GM12891 (cell line): Measurements from ENCODE around the gene KRTAP5-3.
"Not testable (repeated sequence)": the region's sequence is repeated elsewhere in the genome, so short reads cannot be mapped to it uniquely, and the experiment has no call there.

ENCODE experiments used
- DNase-seq: peaks from one replicate; pipeline ENCODE4 v3.0.0; 2011; ENCODE audit warnings: low spot score; ENCODE audit not compliant: insufficient read length
- FAIRE-seq: peaks from 2 replicates; lab custom pipeline; 2011; peaks lifted over from hg19 to GRCh38; lab: Jason Lieb, UNC
- PAX5 ChIP-seq: IDR thresholded peaks from 2 replicates; pipeline ENCODE4 v1.6.1; 2011; ENCODE audit warnings: low read length, moderate library complexity, mild to moderate bottlenecking; ENCODE audit not compliant: insufficient read depth, severe bottlenecking
- POLR2A ChIP-seq: IDR thresholded peaks from 2 replicates; pipeline ENCODE4 v1.6.1; 2011; ENCODE audit warnings: low read depth, low read length, control low read depth
- POLR2AphosphoS5 ChIP-seq: IDR thresholded peaks from 2 replicates; pipeline ENCODE4 v1.6.1; 2011; ENCODE audit warnings: low read depth, low read length, control low read depth
- POU2F2 ChIP-seq: IDR thresholded peaks from 2 replicates; pipeline ENCODE4 v1.6.1; 2011; ENCODE audit warnings: low read depth, mild to moderate bottlenecking, control low read depth, low read length, moderate library complexity
- SPI1 ChIP-seq: IDR thresholded peaks from 2 replicates; pipeline ENCODE4 v1.6.1; 2011; ENCODE audit warnings: low read depth, low read length, control low read depth
- TAF1 ChIP-seq: IDR thresholded peaks from 2 replicates; pipeline ENCODE4 v1.6.1; 2011; ENCODE audit warnings: low read depth, low read length, control low read depth

The KRTAP5-3 gene

DNA sequence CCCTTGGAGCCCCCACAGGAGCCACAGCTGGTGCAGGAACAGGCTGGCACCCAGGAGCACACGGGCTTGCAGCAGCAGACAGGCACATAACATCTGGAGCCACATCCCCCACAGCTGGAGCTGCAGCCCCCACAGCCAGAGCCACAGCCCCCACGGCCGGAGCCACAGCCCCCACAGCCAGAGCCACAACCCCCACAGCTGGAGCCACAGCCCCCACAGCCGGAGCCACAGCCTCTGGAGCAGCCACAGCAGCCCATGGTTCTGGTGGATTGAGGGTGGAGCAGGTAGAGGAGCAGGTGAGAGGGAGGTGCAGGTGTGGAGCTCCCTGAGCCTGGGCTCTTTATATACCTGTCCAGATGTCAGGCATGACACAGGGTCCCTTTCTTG is 10.3 kb downstream of the KRTAP5-3 start, which contains the start of gene KRTAP5-2:
TSS of gene KRTAP5-2 (minus strand) at position 301 of the 387 bp plus-strand sequence. CDS start at position 257, 44 bp downstream.
- FAIRE-seq (no peak), DNase-seq (no peak)
- TF ChIP-seq TAF1 = no peak
- no peak for TF ChIP-seq SPI1
- TF ChIP-seq POLR2AphosphoS5 = no peak
- no peak for TF ChIP-seq POLR2A
- no peak for TF ChIP-seq PAX5
- no peak for TF ChIP-seq POU2F2

DNA sequence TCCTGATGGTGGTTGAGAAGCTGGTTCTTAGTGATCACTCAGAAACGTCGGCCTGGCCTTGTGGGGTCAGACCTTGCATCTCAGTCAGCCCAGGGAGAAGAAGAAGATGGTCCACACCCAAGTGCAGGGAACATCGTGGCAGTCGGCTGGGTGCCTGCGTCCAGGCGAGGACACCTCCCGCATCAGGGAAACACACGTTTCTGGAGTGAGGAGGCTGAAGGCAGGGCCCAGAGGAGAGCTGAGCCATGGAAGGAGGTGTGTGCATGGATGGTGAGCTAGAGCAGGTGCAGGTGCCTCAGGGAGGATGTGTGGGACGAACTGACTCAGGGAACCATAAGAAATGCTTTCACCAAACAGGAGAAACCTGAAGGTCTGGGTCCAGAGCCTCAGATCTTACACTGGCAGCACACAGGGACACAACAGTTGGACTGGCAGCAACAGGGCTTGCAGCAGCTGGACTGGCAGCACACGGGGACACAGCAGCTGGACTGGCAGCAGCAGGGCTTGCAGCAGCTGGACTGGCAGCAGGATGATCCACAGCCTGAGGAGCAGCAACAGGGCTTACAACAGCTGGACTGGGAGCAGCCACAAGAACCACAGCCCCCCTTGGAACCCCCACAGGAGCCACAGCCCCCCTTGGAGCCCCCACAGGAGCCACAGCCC is 10.8 kb downstream of the KRTAP5-3 start:
- TF ChIP-seq SPI1 (no peak), POLR2A (no peak), PAX5 (no peak), TAF1 (no peak), POU2F2 (no peak), POLR2AphosphoS5 (no peak)
- no peak for FAIRE-seq
- no peak for DNase-seq

DNA sequence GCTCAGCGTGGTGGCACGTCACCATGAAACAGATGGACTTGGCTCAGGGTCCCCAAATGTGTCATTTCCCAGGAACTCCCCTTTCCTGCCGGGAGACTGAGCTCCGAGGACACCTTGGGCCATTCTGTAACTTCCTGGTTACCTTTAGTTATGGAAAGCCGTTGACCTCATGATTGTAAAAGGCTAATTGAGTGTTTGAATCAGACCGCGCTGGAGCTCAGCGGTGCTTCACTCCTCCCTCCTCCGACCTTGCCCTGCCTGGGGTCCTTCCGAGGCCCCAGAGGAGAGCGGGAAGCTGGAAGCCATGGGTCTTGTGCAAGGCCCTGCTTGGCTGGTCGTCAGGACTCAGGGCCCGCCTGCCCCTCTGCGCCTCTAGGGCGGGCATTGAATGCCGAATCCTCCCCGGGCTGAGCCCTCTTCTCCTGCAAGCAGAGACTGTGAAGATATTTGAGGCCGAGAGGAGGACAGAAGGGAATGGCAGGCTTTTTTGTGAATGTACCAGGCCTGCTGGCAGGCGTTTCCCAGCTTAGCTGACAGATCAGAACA is 11.6 kb downstream of the KRTAP5-3 start:
- not testable (repeated sequence) for FAIRE-seq, DNase-seq

DNA sequence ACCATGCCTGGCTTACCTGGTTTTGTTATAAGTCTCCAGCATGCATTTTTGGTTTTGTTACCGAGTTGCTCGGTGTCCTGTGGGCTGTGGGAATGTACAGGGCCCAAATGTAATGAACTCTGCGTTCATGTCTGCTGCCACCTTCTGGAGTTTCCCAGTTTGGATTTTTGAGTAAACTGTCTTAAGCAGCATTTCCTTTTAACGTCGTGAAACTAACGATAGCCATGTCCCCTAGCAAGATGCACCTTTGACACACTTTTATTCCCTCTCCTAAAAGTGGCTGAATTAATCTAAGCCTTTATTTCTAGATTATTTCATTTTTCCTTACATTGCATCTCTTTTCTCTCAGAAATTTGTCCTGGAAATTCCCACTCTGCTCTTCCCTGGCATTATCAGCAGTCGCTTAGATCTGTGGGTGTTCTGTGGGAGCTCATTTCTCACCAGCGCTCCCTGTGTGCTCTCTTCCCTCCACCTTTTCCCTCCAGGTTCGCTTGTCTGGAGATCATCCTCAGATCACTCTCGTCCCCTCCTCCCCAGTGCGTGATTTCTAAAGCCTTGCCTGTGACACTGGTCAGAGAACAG is 12.2 kb downstream of the KRTAP5-3 start:
- FAIRE-seq, DNase-seq: not testable (repeated sequence)

DNA sequence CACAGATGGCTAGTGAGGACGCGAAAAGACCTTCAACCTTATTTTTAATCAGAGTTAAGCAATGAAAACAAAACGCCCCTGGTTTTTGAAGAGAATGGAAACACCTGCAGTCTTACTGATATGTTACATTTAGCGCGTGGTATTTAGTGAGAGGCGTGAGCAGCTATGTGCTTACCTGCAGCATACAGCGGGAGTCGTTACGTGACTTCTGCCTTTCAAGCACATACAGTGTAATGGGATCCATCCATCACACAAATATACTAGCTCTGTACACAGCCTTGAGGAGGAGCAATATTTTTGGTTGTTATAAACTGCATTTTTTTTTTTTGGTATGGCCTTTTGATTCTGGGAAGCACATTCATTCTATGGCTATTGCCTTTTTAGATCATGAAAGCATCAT is 15.6 kb downstream of the KRTAP5-3 start:
- no peak for DNase-seq
- TF ChIP-seq POLR2A (no peak), PAX5 (no peak), TAF1 (no peak), POLR2AphosphoS5 (no peak), SPI1 (no peak), POU2F2 (no peak)
- no peak for FAIRE-seq

DNA sequence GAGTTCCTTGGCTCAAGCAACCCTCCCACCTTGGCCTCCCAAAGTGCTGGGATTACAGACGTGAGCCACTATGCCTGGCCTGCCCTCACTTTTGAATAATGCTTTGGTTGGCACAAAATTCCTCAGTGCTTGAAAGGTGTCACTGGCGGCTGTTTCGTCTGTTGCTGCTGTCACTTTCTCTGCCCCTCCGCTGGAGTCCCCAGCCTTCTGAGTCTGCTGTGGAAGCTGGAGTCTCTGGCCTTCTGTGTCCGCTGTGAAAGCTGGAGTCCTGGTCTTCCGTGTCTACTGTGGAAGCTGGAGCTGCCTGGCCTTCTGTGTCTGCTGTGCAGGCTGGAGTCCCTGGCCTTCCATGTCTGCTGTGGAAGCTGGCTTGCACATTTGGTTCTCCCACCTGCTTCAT is 18.3 kb downstream of the KRTAP5-3 start:
- no peak for FAIRE-seq
- TF ChIP-seq PAX5 = no peak
- TF ChIP-seq POLR2A = no peak
- no peak for TF ChIP-seq POLR2AphosphoS5
- no peak for TF ChIP-seq SPI1
- TF ChIP-seq TAF1 = no peak
- no peak for TF ChIP-seq POU2F2
- no peak for DNase-seq

DNA sequence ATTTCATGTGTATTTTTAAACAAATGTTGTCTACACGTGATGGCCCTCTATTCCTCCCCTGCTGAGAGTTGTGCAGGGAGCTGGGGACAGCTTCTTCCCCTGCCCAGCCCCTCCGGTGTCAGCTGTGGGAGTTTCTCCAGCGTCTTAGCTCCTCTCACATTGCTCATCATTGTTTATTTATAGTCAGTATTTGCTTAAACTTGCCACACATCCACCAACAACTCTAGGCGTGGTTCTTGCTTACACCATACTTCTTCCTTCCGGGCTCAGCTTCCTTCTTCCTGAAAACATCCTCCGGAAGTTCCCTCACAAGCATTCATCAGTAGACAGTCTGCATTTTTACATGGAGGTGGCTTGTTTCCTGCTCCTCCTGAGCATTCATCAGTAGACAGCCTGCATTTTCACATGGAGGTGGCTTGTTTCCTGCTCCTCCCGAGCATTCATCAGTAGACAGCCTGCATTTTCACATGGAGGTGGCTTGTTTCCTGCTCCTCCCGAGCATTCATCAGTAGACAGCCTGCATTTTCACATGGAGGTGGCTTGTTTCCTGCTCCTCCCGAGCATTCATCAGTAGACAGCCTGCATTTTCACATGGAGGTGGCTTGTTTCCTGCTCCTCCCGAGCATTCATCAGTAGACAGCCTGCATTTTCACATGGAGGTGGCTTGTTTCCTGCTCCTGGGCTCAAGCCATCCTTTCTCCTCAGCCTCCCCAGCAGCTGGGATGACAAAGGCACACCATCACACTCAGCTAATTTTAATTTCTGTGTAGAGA is 18.9 kb downstream of the KRTAP5-3 start:
- not testable (repeated sequence) for DNase-seq, FAIRE-seq

DNA sequence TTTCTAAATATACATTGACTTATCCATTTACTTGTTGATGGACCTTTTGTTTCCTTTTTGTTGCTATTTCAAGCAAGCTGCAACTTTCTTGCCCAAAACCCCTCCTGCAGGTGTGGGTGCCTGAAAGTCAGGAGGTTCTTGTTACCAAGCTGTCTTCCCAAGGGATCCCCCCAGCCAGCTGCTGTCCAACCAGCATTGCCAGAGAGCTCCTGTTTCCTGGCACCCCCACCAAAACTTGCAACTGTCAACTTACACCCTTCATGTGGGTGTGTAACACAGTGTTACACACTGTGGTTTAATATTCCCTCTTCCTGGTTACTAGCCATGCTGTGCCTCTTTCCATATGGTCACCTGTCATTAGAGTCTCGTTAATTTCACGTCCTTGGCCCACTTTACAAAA is 21.6 kb downstream of the KRTAP5-3 start:
- FAIRE-seq (no peak), DNase-seq (no peak)
- TF ChIP-seq PAX5 (no peak), POLR2AphosphoS5 (no peak), POLR2A (no peak), POU2F2 (no peak), SPI1 (no peak), TAF1 (no peak)

DNA sequence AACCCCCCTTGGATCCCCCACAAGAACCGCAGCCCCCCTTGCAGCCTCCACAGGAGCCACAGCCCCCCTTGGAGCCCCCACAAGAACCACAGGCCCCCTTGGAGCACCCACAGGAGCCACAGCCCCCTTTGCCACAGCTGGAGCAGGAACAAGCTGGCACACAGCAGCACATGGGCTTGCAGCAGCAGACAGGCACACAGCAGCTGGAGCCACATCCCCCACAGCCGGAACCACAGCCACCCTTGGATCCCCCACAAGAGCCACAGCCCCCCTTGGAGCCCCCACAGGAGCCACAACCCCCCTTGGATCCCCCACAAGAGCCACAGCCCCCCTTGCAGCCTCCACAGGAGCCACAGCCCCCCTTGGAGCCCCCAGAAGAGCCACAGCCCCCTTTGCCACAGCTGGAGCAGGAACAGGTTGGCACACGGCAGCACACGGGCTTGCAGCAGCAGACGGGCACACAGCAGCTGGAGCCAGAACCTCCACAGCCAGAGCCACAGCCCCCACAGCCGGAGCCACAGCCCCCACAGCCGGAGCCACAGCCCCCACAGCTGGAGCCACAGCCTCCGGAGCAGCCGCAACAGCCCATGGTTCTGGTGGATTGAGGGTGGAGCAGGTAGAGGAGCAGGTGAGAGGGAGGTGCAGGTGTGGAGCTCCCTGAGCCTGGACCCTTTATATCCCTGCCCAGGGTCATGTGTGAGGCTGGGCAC is 23.4 kb downstream of the KRTAP5-3 start, which contains the start of gene KRTAP5-1:
TSS of gene KRTAP5-1 (minus strand) at position 623 of the 710 bp plus-strand sequence. CDS start at position 589, 34 bp downstream.
- not testable (repeated sequence) for DNase-seq

DNA sequence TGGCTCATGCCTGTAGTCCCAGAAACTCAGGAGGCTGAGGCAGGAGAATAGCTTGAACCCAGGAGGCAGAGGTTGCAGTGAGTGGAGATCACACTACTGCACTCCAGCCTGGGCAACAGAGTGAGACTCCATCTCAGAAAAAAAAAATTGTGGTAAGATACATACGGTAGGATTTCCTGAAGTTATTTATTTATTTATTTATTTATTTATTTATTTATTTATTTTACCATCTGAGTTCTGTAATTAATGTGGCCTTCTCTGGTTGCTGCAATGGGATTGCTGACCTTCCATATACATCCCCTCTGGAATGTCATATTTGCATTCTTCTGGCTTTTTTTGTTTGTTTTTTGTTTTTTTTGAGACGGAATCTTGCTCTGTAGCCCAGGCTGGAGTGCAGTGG is 25.4 kb downstream of the KRTAP5-3 start:
- not testable (repeated sequence) for DNase-seq, FAIRE-seq

More for the DNA sequence above, 23.4 kb downstream of the KRTAP5-3 start, which contains the start of gene KRTAP5-1:
- not testable (repeated sequence) for FAIRE-seq
